MCF 10A (cell line): ENCODE data around the gene FBLN1. TPM values are rescaled to one million over a fixed set of nuclear protein-coding genes. Genes with fewer than 3 reads are reported as not detected.

Source experiments
- BruUV-seq: library from RNA; stranded (reverse); fragments of 400-500 nt; replicated peaks from 2 replicates; lab custom pipeline; 2021; lab: Mats Ljungman, UMichigan
- CTCF ChIA-PET: fragments of 300-600 bp; sonication (Branson Sonifier 250); formaldehyde crosslinking; extraction: SDS; loops from one replicate; lab custom pipeline; 2021; ENCODE audit warnings: antibody characterized with exemption, inconsistent platforms; lab: Yijun Ruan, JAX
- POLR2A ChIA-PET: fragments of 300-600, 350-650 bp; sonication (Branson Sonifier 250); formaldehyde crosslinking; extraction: SDS; loops from one replicate; lab custom pipeline; 2020; ENCODE audit warnings: antibody characterized with exemption, inconsistent platforms; lab: Yijun Ruan, JAX
- DNase-seq: peaks from one replicate; pipeline ENCODE4 v3.0.0-alpha.2; 2018; ENCODE audit not compliant: unreplicated experiment
- H3K27ac Mint-ChIP-seq: one replicate; pipeline ENCODE4 v1.8.0; 2022; ENCODE audit warnings: mild to moderate bottlenecking, low read depth, mixed read lengths; ENCODE audit not compliant: unreplicated experiment
- H3K27me3 Mint-ChIP-seq: one replicate; pipeline ENCODE4 v1.8.0; 2022; ENCODE audit warnings: mixed read lengths; ENCODE audit not compliant: insufficient read depth, unreplicated experiment
- H3K36me3 Mint-ChIP-seq: one replicate; pipeline ENCODE4 v1.8.0; 2022; ENCODE audit warnings: mild to moderate bottlenecking, moderate library complexity, mixed read lengths; ENCODE audit not compliant: insufficient read depth, unreplicated experiment
- H3K4me1 Mint-ChIP-seq: one replicate; pipeline ENCODE4 v1.8.0; 2022; ENCODE audit warnings: mixed read lengths; ENCODE audit not compliant: insufficient read depth, unreplicated experiment
- H3K4me3 Mint-ChIP-seq: one replicate; pipeline ENCODE4 v1.8.0; 2022; ENCODE audit warnings: mild to moderate bottlenecking, moderate library complexity, mixed read lengths; ENCODE audit not compliant: unreplicated experiment
- H3K9me3 Mint-ChIP-seq: one replicate; pipeline ENCODE4 v1.8.0; 2022; ENCODE audit warnings: mixed read lengths; ENCODE audit not compliant: unreplicated experiment
- intact Hi-C: fragments of 100-400 bp; cut with micrococcal nuclease; formaldehyde crosslinking; loops from 2 replicates; pipeline ENCODE4 v1.14.1; 2022
- total RNA-seq: library from RNA; stranded (reverse); gene quantifications from 2 replicates; pipeline ENCODE4 v1.2.3, GENCODE V29; 2022
- TF ChIP-seq, protein P1 (sequence below): fragments of 200-600 bp; IDR thresholded peaks from one replicate; pipeline ENCODE4 v1.8.0; 2022; ENCODE audit warnings: antibody characterized with exemption, mild to moderate bottlenecking; ENCODE audit not compliant: unreplicated experiment

The FBLN1 gene
- total RNA-seq, 1 experiment from 2014 or later: 110 TPM

DNA sequence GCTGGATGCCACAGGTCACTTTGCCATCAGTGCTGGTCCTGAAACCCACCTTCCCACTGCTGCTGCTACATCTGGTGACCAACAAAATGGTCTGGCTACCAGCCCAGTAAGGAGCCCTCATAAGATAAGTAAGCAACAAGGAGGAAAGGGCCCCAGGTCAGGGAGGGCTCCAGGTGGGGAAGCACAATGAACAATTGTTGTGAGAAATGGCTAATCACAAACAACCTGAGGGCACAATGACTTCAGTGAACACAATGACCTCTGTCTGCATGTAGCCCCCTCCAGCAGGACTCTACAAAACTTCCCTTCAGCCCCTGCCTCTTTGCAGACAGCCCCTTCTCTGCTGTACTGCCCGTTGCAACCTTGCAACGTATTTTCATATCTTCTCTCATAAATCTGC lies 19.4 kb upstream of the FBLN1 start:
- Mint-ChIP-seq H3K4me1 (peaks cover 12% of the 10 kb centered on the region), H3K4me3 (no peak overlapping the region), H3K36me3 (no peaks in the 10 kb centered on the region), H3K27ac (no peak overlapping the region), H3K27me3 (no peaks in the 10 kb centered on the region), H3K9me3 (peaks cover 13% of the 10 kb centered on the region)
- no TSS peak for BruUV-seq
- intact Hi-C loops: no loop called here
- ChIA-PET POLR2A (interaction anchor here (1.0 to 2.3 kb wide), 2 partner anchors 14 to 52 kb away, joined by 3 to 12 read pairs; no protein-coding TSS in a partner anchor), CTCF (no interaction called here)
- DNase-seq: no peak
- TF ChIP-seq, protein P1, sequence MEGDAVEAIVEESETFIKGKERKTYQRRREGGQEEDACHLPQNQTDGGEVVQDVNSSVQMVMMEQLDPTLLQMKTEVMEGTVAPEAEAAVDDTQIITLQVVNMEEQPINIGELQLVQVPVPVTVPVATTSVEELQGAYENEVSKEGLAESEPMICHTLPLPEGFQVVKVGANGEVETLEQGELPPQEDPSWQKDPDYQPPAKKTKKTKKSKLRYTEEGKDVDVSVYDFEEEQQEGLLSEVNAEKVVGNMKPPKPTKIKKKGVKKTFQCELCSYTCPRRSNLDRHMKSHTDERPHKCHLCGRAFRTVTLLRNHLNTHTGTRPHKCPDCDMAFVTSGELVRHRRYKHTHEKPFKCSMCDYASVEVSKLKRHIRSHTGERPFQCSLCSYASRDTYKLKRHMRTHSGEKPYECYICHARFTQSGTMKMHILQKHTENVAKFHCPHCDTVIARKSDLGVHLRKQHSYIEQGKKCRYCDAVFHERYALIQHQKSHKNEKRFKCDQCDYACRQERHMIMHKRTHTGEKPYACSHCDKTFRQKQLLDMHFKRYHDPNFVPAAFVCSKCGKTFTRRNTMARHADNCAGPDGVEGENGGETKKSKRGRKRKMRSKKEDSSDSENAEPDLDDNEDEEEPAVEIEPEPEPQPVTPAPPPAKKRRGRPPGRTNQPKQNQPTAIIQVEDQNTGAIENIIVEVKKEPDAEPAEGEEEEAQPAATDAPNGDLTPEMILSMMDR: no peak

DNA sequence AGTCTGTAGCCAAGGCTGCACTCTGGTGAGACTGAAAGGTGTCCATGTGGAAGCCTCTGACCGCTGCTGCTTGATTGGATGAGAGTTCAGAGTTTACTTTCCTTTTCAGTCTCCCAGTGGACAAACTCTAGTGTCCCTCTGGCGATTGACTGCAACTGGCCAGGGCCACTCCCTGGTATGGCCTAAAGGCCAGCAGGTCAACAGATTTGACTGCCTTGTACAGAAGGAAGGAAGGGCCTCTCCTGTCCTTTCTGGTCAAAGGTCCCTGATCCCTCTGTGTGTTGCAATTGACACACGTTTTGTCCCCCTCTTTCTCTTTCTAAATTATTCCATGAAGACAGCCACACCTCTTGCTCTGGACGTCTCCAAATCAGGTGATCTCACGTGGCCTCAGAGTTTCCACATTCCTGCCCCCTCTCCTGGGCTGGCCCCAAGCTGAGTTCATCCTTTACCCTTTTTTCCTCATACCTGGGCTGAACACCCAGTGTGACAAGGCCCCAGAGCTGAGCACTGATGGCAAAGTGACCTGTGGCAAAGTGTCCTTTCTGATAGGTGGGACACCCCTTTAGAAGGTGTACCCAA lies 18.7 kb upstream of the FBLN1 start:
- ChIA-PET POLR2A (interaction anchor here (0.9 kb wide), 1 partner anchor 14 kb away, joined by 4 read pairs; no protein-coding TSS in a partner anchor), CTCF (interaction anchor here (0.7 kb wide), 1 partner anchor 76 kb away, joined by 3 read pairs; no protein-coding TSS in a partner anchor)
- Mint-ChIP-seq H3K9me3 (peaks cover 20% of the 10 kb centered on the region), H3K27me3 (no peaks in the 10 kb centered on the region), H3K27ac (no peak overlapping the region), H3K4me3 (no peak overlapping the region), H3K36me3 (no peaks in the 10 kb centered on the region), H3K4me1 (peaks cover 10% of the 10 kb centered on the region)
- DNase-seq: no peak
- intact Hi-C loops: no loop called here
- no TSS peak for BruUV-seq
- TF ChIP-seq, protein P1: no peak

DNA sequence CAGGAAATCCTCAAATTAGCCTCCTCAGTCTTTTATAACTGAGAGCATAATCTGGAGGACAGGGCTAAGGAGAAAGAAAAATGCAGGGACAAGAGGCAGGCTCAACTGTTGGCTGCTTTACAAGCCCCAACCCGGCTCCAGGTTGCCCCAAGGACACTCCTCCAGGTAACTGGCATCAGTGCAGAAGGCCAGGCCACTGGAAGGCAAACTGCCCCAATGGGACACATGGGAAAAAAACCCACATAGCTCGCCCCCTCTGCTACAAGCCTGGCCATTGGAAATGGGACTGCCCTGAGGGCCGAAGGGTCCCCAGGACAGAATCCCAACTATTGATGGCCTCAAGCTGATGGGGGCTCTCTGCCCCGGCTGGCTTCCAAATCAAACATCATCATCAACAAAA lies 17.9 kb upstream of the FBLN1 start:
- H3K36me3 Mint-ChIP-seq: no peaks in the 10 kb centered on the region
- H3K4me1 Mint-ChIP-seq: peaks cover 10% of the 10 kb centered on the region
- BruUV-seq: no TSS peak
- intact Hi-C loops: no loop called here
- peaks cover 21% of the 10 kb centered on the region for H3K9me3 Mint-ChIP-seq
- H3K4me3 Mint-ChIP-seq: no peak overlapping the region
- POLR2A ChIA-PET: interaction anchor here (0.5 to 1.2 kb wide), 6 partner anchors 11 to 53 kb away, joined by 3 to 6 read pairs (median 3); no protein-coding TSS in a partner anchor
- CTCF ChIA-PET: interaction anchor here (0.8 kb wide), 1 partner anchor 35 kb away, joined by 3 read pairs; no protein-coding TSS in a partner anchor
- H3K27me3 Mint-ChIP-seq: no peaks in the 10 kb centered on the region
- H3K27ac Mint-ChIP-seq: no peak overlapping the region
- TF ChIP-seq, protein P1: no peak
- no peak for DNase-seq

DNA sequence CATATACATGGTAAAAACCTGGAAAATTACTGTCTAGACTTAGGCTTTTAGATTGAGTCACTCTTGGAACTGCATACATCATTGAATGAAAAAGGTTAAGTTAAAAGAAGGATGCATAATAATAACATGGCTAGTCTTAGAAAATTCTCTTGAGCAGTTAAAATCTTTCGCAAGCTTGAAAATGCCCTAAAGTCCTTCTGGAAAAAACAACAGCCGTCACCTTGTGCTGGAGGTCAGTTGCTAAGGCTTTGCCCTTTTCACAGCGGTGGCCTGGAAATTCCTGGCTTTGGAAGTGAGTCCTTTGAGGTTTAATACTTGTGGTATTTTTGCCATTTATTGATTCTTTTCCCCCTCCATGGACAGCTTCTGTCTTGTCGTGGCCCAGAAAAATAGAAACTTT lies 17.4 kb upstream of the FBLN1 start:
- DNase-seq: no peak
- ChIA-PET POLR2A (interaction anchor here (0.5 to 1.2 kb wide), 6 partner anchors 11 to 53 kb away, joined by 3 to 6 read pairs (median 3); no protein-coding TSS in a partner anchor), CTCF (interaction anchor here (0.8 kb wide), 1 partner anchor 34 kb away, joined by 3 read pairs; no protein-coding TSS in a partner anchor)

More for the DNA sequence above, 17.4 kb upstream of the FBLN1 start:
- peaks cover 10% of the 10 kb centered on the region for H3K4me1 Mint-ChIP-seq
- no peak overlapping the region for H3K4me3 Mint-ChIP-seq
- BruUV-seq: no TSS peak
- intact Hi-C loops: no loop called here
- TF ChIP-seq, protein P1: no peak
- H3K27me3 Mint-ChIP-seq: no peaks in the 10 kb centered on the region
- no peaks in the 10 kb centered on the region for H3K36me3 Mint-ChIP-seq
- no peak overlapping the region for H3K27ac Mint-ChIP-seq
- H3K9me3 Mint-ChIP-seq: peaks cover 21% of the 10 kb centered on the region
